ENCODE results near the gene MCTP2. TPM values are rescaled to one million over a fixed set of nuclear protein-coding genes. Genes with fewer than 3 reads are reported as not detected.

MCTP2 gene
- total and polyA plus RNA-seq, 2 of the 8 experiments (the other 6 are each of a cell fraction or from before 2014, with no cell fraction given), result 3.4 to 4.5 TPM

DNA sequence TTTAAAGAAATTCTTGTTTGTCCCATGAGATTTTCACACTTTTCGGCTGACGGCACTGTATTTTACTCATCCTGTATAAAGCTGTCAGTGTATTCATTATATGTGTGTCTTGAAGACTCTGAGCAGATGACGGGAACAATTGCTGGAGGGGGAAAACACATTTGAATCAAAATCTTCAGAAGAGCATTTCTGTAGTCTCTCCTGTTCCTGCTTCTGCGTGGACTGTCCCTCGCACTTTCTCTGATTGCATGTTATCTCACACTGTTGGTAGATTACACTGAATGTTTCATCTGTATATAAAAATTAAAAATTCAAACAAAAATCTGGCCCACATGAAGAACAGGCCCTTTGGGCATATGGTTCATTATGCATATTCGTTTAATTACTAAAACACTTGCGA, 184.9 kb downstream of the MCTP2 start:
- Histone ChIP-seq H3K4ac (replicated peaks; ENCODE audit: insufficient read length, low read depth, low read length) (no peak overlapping the region), H2AK5ac (ENCODE audit: low read depth, low read length) (no peak overlapping the region), H2BK120ac (replicated peaks; ENCODE audit: low read depth, low read length) (no peak overlapping the region), H3K79me1 (ENCODE audit: low read depth, low read length) (no peaks in the 10 kb centered on the region), H4K8ac (ENCODE audit: extremely low read depth, insufficient read depth, low read length) (no peak overlapping the region), H2AFZ (ENCODE audit: low read length) (no peak overlapping the region), H3K56ac (replicated peaks; ENCODE audit: insufficient read length, low read depth, low read length) (no peak overlapping the region), H3K14ac (ENCODE audit: insufficient read length) (no peak overlapping the region), H4K20me1 (replicated peaks in 1 of 2; ENCODE audit: control insufficient read depth in 1 of 2, insufficient read depth in 2 of 2, low read length in 2 of 2) (no peaks in the 10 kb centered on the region), H3K36me3 (ENCODE audit: control insufficient read depth in 2 of 4, insufficient read depth in 4 of 4, low read length in 3 of 4) (no peaks in the 10 kb centered on the region), H3K27me3 (replicated peaks in 1 of 4; ENCODE audit: control insufficient read depth in 3 of 4, extremely low read depth in 1 of 4, insufficient read depth in 3 of 4, low read length in 3 of 4) (no peaks in the 10 kb centered on the region), H2BK5ac (ENCODE audit: low read depth, low read length) (no peak overlapping the region), H3K4me3 (ENCODE audit: extremely low read depth in 1 of 4, insufficient read depth in 2 of 4, low read depth in 3 of 4, low read length in 4 of 4) (no peak overlapping the region), H3K4me1 (replicated peaks in 1 of 4; ENCODE audit: control insufficient read depth in 3 of 4, insufficient read depth in 4 of 4, low read length in 3 of 4) (no peaks in the 10 kb centered on the region), H3K4me2 (ENCODE audit: insufficient read depth in 1 of 2, low read depth in 2 of 2, low read length in 2 of 2) (no peak overlapping the region), H3K23ac (ENCODE audit: insufficient read length) (no peak overlapping the region), H3K9me3 (ENCODE audit: insufficient read depth in 2 of 2, low read depth in 1 of 2, low read length in 1 of 2) (no peaks in the 10 kb centered on the region; a peak in 1 of 4 replicates), H2BK12ac (ENCODE audit: low read depth, low read length) (no peak overlapping the region), H3K9ac (replicated peaks in 1 of 4; ENCODE audit: extremely low read depth in 1 of 4, low read depth in 3 of 4, low read length in 3 of 4) (no peak overlapping the region), H3K27ac (ENCODE audit: low read depth, low read length) (no peak overlapping the region), H2BK15ac (ENCODE audit: low read length) (no peak overlapping the region), H4K5ac (ENCODE audit: insufficient read length, low read depth, low read length) (no peak overlapping the region), H3K23me2 (ENCODE audit: low read depth, low read length) (no peaks in the 10 kb centered on the region), H4K91ac (replicated peaks; ENCODE audit: insufficient read length, low read length) (no peak overlapping the region), H3K79me2 (ENCODE audit: control insufficient read depth in 1 of 2, insufficient read depth in 2 of 2, low read length in 2 of 2) (no peaks in the 10 kb centered on the region), H3K18ac (ENCODE audit: extremely low read depth, low read length) (no peak overlapping the region), H2BK20ac (ENCODE audit: low read length) (no peak overlapping the region)
- WGBS, 2 experiments (ENCODE audit: extremely low coverage in 1 of 2, insufficient coverage in 1 of 2, insufficient read length in 1 of 2, insufficient replicate concordance in 2 of 2, low coverage in 1 of 2, low lambda C conversion rate in 2 of 2, missing lambda C conversion rate in 1 of 2), result 92% methylated on average over 7 of the region's 7 CpGs; no CpG with 5 or more reads in 1 of the 2 experiments
- ChIA-PET POLR2A (ENCODE audit: partially characterized antibody) (no interaction called here), CTCF (ENCODE audit: partially characterized antibody) (interaction anchor here (0.6 to 1.3 kb wide), 4 partner anchors 152 to 255 kb away, joined by 3 to 4 read pairs (median 3); no protein-coding TSS in a partner anchor)
- FAIRE-seq (no peak), DNase-seq (ENCODE audit: low read depth in 1 of 2, low spot score in 2 of 2) (no peak)
- TF ChIP-seq SP2 (IDR thresholded peaks at IDR 0.05; ENCODE audit: low read length) (no peak), BACH1 (IDR thresholded peaks at IDR 0.05; ENCODE audit: low read length) (no peak), RXRA (IDR thresholded peaks at IDR 0.05; ENCODE audit: insufficient read depth, low read depth, low read length) (no peak), RBBP5 (IDR thresholded peaks at IDR 0.05; ENCODE audit: borderline replicate concordance, low read depth, low read length) (no peak), GTF2F1 (IDR thresholded peaks at IDR 0.05; ENCODE audit: borderline replicate concordance, low read depth, low read length) (no peak), YY1 (IDR thresholded peaks at IDR 0.05; ENCODE audit: low read depth, low read length) (no peak), BRCA1 (IDR thresholded peaks at IDR 0.05; ENCODE audit: low read depth, low read length) (no peak), POLR2A (IDR thresholded peaks at IDR 0.05; ENCODE audit: control extremely low read depth in 1 of 2, low read depth in 2 of 2, low read length in 2 of 2) (no peak), JUN (IDR thresholded peaks at IDR 0.05; ENCODE audit: low read depth, low read length) (no peak), EGR1 (IDR thresholded peaks at IDR 0.05; ENCODE audit: borderline replicate concordance, low read depth, low read length) (no peak), HDAC2 (IDR thresholded peaks at IDR 0.05; ENCODE audit: borderline replicate concordance in 1 of 2, low read depth in 2 of 2, low read length in 2 of 2) (no peak), SAP30 (IDR thresholded peaks at IDR 0.05; ENCODE audit: insufficient read depth, insufficient replicate concordance, low read length) (no peak), SP1 (IDR thresholded peaks at IDR 0.05; ENCODE audit: low read depth, low read length) (no peak)
- TF ChIP-seq, protein P1, sequence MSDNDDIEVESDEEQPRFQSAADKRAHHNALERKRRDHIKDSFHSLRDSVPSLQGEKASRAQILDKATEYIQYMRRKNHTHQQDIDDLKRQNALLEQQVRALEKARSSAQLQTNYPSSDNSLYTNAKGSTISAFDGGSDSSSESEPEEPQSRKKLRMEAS (IDR thresholded peaks at IDR 0.05), result no peak
- TF ChIP-seq, protein P2, sequence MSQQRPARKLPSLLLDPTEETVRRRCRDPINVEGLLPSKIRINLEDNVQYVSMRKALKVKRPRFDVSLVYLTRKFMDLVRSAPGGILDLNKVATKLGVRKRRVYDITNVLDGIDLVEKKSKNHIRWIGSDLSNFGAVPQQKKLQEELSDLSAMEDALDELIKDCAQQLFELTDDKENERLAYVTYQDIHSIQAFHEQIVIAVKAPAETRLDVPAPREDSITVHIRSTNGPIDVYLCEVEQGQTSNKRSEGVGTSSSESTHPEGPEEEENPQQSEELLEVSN (IDR thresholded peaks at IDR 0.05), result no peak
